Measurements from ENCODE around the gene MSL1.
A peak's percentile ranks its signal among the peaks of the same experiment; 100 is the strongest.

The MSL1 gene

DNA sequence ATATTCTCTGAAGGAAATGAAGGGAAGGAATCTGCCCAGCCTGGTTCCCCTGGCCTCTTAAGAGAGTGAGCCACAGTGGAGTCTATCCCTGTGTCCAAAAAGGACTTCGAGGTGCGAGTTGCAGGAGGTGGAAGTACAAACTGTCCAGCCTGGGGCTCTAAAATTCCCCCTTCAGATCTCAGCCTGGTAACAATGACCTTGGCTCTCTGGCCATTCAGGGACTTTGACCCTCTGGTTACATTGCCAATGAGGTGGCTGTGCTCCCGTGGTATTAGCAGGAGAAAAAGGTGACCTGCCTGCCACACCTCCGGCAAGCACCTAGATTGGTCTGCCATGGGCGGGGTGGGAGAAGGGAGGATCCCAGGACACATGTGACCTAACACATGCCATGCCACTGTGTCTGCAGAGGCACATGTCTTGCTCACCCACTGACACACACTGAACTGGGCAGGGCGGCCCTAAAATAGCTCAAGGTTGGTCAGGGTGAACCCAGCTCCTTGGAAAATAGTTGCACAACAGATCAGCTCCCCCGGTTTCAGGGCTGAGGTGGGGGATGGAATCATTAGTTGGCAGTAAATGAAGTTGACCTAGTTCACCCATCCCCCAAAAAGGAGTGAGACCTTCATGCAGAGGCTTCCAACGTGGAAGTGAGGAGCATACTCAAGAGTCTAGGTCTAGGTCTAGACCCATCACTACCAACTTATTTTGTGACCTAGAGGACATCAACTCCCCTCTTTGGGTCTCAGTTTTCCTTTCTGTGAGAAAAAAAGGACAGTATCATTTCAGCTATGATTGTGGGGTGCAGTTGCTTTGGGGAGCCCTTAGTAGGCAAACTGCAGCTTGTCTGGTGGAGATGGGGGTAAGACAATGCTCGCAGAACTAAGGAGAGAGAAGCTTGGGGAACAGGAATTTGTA lies 23.6 kb upstream of the MSL1 start:
- H3K27me3 ChIP-seq (ENCODE audit: control insufficient read depth in 3 of 3, insufficient read depth in 3 of 3, low read depth in 1 of 3, low read length in 3 of 3): peaks cover 0 to 12% (median 8%) of the 10 kb centered on the region in 3 experiments
- no peak overlapping the region for H3K4me2 ChIP-seq (ENCODE audit: insufficient read depth, low read length, poor library complexity, severe bottlenecking)
- no peak overlapping the region for H2BK15ac ChIP-seq (ENCODE audit: low read length)
- H2AFZ ChIP-seq (ENCODE audit: low read length): peak overlapping the region; percentile 66
- WGBS, 2 donors (ENCODE audit: extremely low coverage in 2 of 2, insufficient read length in 2 of 2, insufficient replicate concordance in 1 of 2): no CpG with 5 or more reads among the region's 9 CpGs
- peak overlapping the region; percentile 3 for H2AK5ac ChIP-seq (ENCODE audit: low read depth, low read length)
- H3K9ac ChIP-seq (ENCODE audit: low read depth, low read length, poor library complexity): no peak overlapping the region
- H2BK5ac ChIP-seq (ENCODE audit: low read length): no peak overlapping the region
- H3K4me1 ChIP-seq (ENCODE audit: control insufficient read depth in 2 of 2, insufficient read depth in 1 of 2, low read depth in 1 of 2, low read length in 2 of 2): peaks cover 22 to 30% of the 10 kb centered on the region in 2 donors
- no peak overlapping the region for H4K91ac ChIP-seq (ENCODE audit: low read depth, low read length, poor library complexity)
- peaks cover 20 to 30% of the 10 kb centered on the region in 2 donors for H3K36me3 ChIP-seq (replicated peaks in 1 of 2; ENCODE audit: control insufficient read depth in 2 of 2, insufficient read depth in 2 of 2, low read length in 2 of 2)
- H3K4ac ChIP-seq (ENCODE audit: low read length): no peak overlapping the region
- peaks cover 0 to 4% of the 10 kb centered on the region in 2 donors for H3K9me3 ChIP-seq (replicated peaks in 1 of 2; ENCODE audit: control insufficient read depth in 2 of 2, insufficient read depth in 1 of 2, low read depth in 1 of 2, low read length in 2 of 2)
- no peak overlapping the region for H3K27ac ChIP-seq (replicated peaks; ENCODE audit: low read length)
- peak overlapping the region in 1 of 2 donors; percentile 53 for H3K4me3 ChIP-seq (ENCODE audit: low read length in 2 of 2)
- H2BK12ac ChIP-seq (ENCODE audit: low read length): no peak overlapping the region
- no peak overlapping the region for H3K14ac ChIP-seq (ENCODE audit: low read length)
- H3K18ac ChIP-seq (ENCODE audit: low read length): no peak overlapping the region
- no peak overlapping the region for H3K23ac ChIP-seq (ENCODE audit: low read depth, low read length, poor library complexity)
- no peak overlapping the region for H4K8ac ChIP-seq (ENCODE audit: low read depth, low read length)
- DNase-seq (ENCODE audit: low spot score): no peak
- no peaks in the 10 kb centered on the region for H3K79me1 ChIP-seq (ENCODE audit: low read depth, low read length)
- no peak overlapping the region for H2BK120ac ChIP-seq (ENCODE audit: low read depth, low read length)

DNA sequence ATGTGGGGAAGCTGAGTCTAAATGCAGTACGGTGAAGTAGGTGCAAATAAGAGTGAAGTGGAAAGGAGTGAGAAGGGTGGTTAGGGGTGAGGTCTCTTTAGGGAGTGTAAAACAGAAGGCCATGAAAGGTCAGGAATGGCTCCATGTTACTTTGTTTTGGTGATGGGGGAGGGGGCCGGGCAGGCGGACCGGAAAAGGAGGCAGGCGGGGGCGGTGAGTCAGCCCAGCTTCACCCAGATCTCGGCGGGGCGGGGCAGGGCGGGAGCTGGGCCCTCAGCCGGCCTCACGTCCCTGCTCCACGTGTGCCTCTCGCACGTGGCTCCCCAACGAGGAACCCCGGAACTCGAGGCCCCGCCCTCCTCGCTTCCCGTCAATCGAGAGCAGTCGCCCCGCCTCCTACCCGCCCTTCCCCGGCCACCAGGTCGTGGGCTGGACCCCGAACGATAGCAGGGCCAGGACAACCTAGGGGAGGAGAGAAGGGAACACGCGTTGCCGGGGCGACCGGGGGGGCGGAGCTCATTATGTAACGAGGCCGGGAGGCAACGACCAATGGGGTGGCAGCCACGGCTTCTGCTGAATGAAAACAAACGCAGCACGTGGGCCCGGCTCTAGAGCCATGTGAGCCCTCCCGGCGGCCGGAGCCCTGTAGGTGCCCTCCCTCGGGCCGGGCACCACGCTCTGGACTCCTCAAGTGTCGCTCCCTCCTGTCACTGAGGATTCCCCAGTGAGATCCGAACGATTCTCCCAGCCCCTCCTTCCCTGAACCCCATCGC lies 22.7 kb upstream of the MSL1 start:
- H2AFZ ChIP-seq (ENCODE audit: low read length): peak overlapping the region; percentile 66
- H2BK12ac ChIP-seq (ENCODE audit: low read length): peak overlapping the region; percentile 35
- H3K14ac ChIP-seq (ENCODE audit: low read length): no peak overlapping the region
- peaks cover 23 to 36% of the 10 kb centered on the region in 2 donors for H3K4me1 ChIP-seq (ENCODE audit: control insufficient read depth in 2 of 2, insufficient read depth in 1 of 2, low read depth in 1 of 2, low read length in 2 of 2)
- H4K91ac ChIP-seq (ENCODE audit: low read depth, low read length, poor library complexity): no peak overlapping the region
- whole genome bisulfite sequencing, 2 donors (ENCODE audit: extremely low coverage in 2 of 2, insufficient read length in 2 of 2, insufficient replicate concordance in 1 of 2): 100% methylated on average over 1 of the region's 52 CpGs; no CpG with 5 or more reads in 1 of the 2 donors
- H3K4me3 ChIP-seq (ENCODE audit: low read length in 2 of 2): peak overlapping the region; percentile 53 to 77
- H3K9me3 ChIP-seq (replicated peaks in 1 of 2; ENCODE audit: control insufficient read depth in 2 of 2, insufficient read depth in 1 of 2, low read depth in 1 of 2, low read length in 2 of 2): peaks cover 0 to 4% of the 10 kb centered on the region in 2 donors
- peaks cover 0 to 12% (median 8%) of the 10 kb centered on the region in 3 experiments for H3K27me3 ChIP-seq (ENCODE audit: control insufficient read depth in 3 of 3, insufficient read depth in 3 of 3, low read depth in 1 of 3, low read length in 3 of 3)
- H3K9ac ChIP-seq (ENCODE audit: low read depth, low read length, poor library complexity): peak overlapping the region; percentile 95
- peak; percentile 84 for DNase-seq (ENCODE audit: low spot score)
- H3K27ac ChIP-seq (replicated peaks; ENCODE audit: low read length): no peak overlapping the region
- peak overlapping the region; percentile 71 for H3K4me2 ChIP-seq (ENCODE audit: insufficient read depth, low read length, poor library complexity, severe bottlenecking)
- peak overlapping the region; percentile 77 for H2BK5ac ChIP-seq (ENCODE audit: low read length)
- peak overlapping the region; percentile 6 for H2BK120ac ChIP-seq (ENCODE audit: low read depth, low read length)
- H3K36me3 ChIP-seq (replicated peaks in 1 of 2; ENCODE audit: control insufficient read depth in 2 of 2, insufficient read depth in 2 of 2, low read length in 2 of 2): peaks cover 14 to 22% of the 10 kb centered on the region in 2 donors
- peak overlapping the region; percentile 89 for H3K18ac ChIP-seq (ENCODE audit: low read length)
- H2BK15ac ChIP-seq (ENCODE audit: low read length): peak overlapping the region; percentile 49
- H4K8ac ChIP-seq (ENCODE audit: low read depth, low read length): no peak overlapping the region
- no peaks in the 10 kb centered on the region for H3K79me1 ChIP-seq (ENCODE audit: low read depth, low read length)
- H2AK5ac ChIP-seq (ENCODE audit: low read depth, low read length): peak overlapping the region; percentile 36
- no peak overlapping the region for H3K4ac ChIP-seq (ENCODE audit: low read length)
- peak overlapping the region; percentile 83 for H3K23ac ChIP-seq (ENCODE audit: low read depth, low read length, poor library complexity)

DNA sequence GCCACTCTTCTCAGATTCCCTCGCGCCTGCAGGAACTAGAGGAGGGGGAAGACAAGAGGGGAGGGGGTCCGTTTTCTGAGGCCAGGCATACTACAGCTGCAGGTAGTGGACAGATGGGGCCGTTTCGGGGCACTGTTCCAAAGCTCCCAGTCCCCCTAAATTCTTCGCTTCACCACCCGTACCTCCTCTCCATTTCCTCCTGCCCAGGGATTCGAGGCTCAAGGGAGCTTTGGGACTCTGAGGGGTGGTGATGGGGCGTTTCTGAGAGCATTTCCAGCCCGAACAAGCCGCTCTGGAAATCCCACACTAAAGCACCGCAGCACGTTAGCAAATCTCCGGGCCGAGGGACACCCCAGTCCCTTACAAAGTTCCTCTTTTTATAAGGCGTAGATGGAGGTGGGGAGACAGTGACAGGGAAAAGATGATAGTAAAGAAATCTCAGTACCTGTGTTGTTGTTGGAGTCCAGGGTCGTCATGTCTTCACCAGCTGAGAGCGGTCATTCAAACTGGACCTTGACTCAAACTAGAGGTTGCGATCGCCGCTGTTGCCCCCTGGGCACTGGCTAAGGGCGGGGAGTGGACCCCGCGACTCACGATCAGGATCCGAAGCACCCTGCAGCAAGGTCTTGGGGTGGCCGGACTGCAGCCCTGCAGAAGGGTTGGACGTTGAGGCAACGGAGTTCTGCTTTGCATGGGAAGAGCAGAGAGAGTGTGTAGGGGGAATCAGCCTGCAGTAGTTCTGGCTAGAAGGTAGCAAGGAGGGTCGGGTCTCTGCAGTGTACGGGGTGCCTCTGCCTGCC lies 22.0 kb upstream of the MSL1 start:
- H4K91ac ChIP-seq (ENCODE audit: low read depth, low read length, poor library complexity): peak overlapping the region; percentile 11

More for the DNA sequence above, 22.0 kb upstream of the MSL1 start:
- peak overlapping the region; percentile 76 for H2BK15ac ChIP-seq (ENCODE audit: low read length)
- peak overlapping the region; percentile 77 for H2BK5ac ChIP-seq (ENCODE audit: low read length)
- no CpG with 5 or more reads among the region's 31 CpGs for WGBS, 2 donors (ENCODE audit: extremely low coverage in 2 of 2, insufficient read length in 2 of 2, insufficient replicate concordance in 1 of 2)
- H3K4me1 ChIP-seq (ENCODE audit: control insufficient read depth in 2 of 2, insufficient read depth in 1 of 2, low read depth in 1 of 2, low read length in 2 of 2): peaks cover 23 to 36% of the 10 kb centered on the region in 2 donors
- peak overlapping the region; percentile 95 for H3K9ac ChIP-seq (ENCODE audit: low read depth, low read length, poor library complexity)
- peak overlapping the region; percentile 6 for H2BK120ac ChIP-seq (ENCODE audit: low read depth, low read length)
- H3K27me3 ChIP-seq (ENCODE audit: control insufficient read depth in 3 of 3, insufficient read depth in 3 of 3, low read depth in 1 of 3, low read length in 3 of 3): peaks cover 0 to 12% (median 8%) of the 10 kb centered on the region in 3 experiments
- DNase-seq (ENCODE audit: low spot score): no peak
- peak overlapping the region; percentile 53 to 77 for H3K4me3 ChIP-seq (ENCODE audit: low read length in 2 of 2)
- peak overlapping the region; percentile 65 for H3K14ac ChIP-seq (ENCODE audit: low read length)
- peak overlapping the region; percentile 83 for H3K23ac ChIP-seq (ENCODE audit: low read depth, low read length, poor library complexity)
- H3K36me3 ChIP-seq (replicated peaks in 1 of 2; ENCODE audit: control insufficient read depth in 2 of 2, insufficient read depth in 2 of 2, low read length in 2 of 2): peaks cover 12 to 17% of the 10 kb centered on the region in 2 donors
- H2AK5ac ChIP-seq (ENCODE audit: low read depth, low read length): peak overlapping the region; percentile 36
- H3K27ac ChIP-seq (replicated peaks; ENCODE audit: low read length): no peak overlapping the region
- H4K8ac ChIP-seq (ENCODE audit: low read depth, low read length): peak overlapping the region; percentile 33
- no peaks in the 10 kb centered on the region for H3K79me1 ChIP-seq (ENCODE audit: low read depth, low read length)
- peak overlapping the region; percentile 32 for H3K4ac ChIP-seq (ENCODE audit: low read length)
- peak overlapping the region; percentile 71 for H3K4me2 ChIP-seq (ENCODE audit: insufficient read depth, low read length, poor library complexity, severe bottlenecking)
- peaks cover 0 to 4% of the 10 kb centered on the region in 2 donors for H3K9me3 ChIP-seq (replicated peaks in 1 of 2; ENCODE audit: control insufficient read depth in 2 of 2, insufficient read depth in 1 of 2, low read depth in 1 of 2, low read length in 2 of 2)
- H2BK12ac ChIP-seq (ENCODE audit: low read length): peak overlapping the region; percentile 82
- H2AFZ ChIP-seq (ENCODE audit: low read length): peak overlapping the region; percentile 80
- H3K18ac ChIP-seq (ENCODE audit: low read length): peak overlapping the region; percentile 89

Data from neuronal stem cell (in vitro differentiated cells).